AG09309 (cell line): ENCODE data around the gene ADGRD2.

Experiments used
- DNase-seq: peaks from one replicate; pipeline ENCODE4 v3.0.0-alpha.2; 2010; ENCODE audit warnings: low read depth
- H3K4me3 ChIP-seq: 2 replicates; pipeline ENCODE4 v1.5.1; 2011; ENCODE audit warnings: mild to moderate bottlenecking, low read depth, low read length, moderate library complexity; ENCODE audit not compliant: control insufficient read depth
- TF ChIP-seq, protein P1 (sequence below): IDR thresholded peaks from 2 replicates; pipeline ENCODE4 v1.5.1; 2011; ENCODE audit warnings: mild to moderate bottlenecking, low read depth, low read length, inconsistent platforms; ENCODE audit not compliant: insufficient read depth, control insufficient read depth; ENCODE audit errors: missing control alignments

Gene ADGRD2

DNA sequence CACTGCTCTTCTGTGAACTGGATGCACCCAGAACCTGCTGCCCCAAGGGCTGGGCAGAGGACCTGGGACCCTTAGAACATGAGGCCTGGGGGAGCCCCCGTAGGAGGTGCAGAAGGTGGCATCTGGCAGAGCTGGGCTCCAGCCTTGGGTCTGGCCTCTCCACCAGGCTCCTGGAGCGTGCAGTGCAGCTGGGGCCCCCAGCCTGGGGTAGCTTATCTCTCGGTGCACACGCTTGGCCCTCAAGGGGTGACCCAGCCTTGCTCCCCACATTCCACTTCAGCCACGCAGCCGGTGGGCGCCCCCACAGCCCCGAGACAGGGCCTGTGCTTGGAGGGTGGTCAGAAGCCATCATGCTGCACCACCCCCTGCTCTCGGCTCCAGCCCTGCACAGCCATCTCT, 62.6 kb downstream of the ADGRD2 start:
- TF ChIP-seq, protein P1, sequence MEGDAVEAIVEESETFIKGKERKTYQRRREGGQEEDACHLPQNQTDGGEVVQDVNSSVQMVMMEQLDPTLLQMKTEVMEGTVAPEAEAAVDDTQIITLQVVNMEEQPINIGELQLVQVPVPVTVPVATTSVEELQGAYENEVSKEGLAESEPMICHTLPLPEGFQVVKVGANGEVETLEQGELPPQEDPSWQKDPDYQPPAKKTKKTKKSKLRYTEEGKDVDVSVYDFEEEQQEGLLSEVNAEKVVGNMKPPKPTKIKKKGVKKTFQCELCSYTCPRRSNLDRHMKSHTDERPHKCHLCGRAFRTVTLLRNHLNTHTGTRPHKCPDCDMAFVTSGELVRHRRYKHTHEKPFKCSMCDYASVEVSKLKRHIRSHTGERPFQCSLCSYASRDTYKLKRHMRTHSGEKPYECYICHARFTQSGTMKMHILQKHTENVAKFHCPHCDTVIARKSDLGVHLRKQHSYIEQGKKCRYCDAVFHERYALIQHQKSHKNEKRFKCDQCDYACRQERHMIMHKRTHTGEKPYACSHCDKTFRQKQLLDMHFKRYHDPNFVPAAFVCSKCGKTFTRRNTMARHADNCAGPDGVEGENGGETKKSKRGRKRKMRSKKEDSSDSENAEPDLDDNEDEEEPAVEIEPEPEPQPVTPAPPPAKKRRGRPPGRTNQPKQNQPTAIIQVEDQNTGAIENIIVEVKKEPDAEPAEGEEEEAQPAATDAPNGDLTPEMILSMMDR: no peak
- no peak overlapping the region for H3K4me3 ChIP-seq
- no peak for DNase-seq

DNA sequence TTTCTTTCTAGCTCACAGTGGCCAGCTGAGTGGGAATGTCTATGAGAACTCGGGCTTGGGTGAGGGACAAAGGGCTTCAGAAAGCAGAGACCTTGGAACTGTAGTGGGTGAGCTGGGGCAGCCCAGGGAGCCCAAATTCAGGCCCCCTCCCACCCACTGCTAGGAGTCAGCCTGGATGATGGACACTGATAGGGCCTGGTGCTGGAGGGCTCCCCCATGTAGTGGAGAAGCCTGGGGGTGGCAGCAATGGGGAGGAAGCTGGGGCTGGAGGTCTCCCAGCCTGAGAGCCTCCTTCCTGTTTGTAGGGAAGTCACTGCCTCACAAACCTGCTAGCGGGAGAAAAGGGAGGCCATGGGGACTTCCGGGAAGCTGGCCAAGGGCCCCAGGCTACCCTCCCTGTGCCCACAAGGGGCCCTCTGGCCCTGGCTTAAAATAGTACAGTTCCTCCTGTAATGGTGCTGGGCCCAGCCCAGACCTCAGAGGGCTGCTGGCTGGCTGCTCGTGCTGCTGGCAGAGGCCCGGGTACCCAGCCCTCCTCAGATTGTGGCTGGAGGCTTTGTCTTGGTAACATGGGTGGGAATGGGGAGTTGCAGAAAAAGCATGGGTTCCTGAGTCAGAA, 63.2 kb downstream of the ADGRD2 start:
- H3K4me3 ChIP-seq: no peak overlapping the region
- no peak for DNase-seq
- TF ChIP-seq, protein P1: no peak

GRCh38 chr9:124514125-124514524, 63.9 kb downstream of the ADGRD2 start:
- DNase-seq: no peak
- TF ChIP-seq, protein P1: no peak
- no peak overlapping the region for H3K4me3 ChIP-seq

GRCh38 chr9:124514874-124515273, 64.6 kb downstream of the ADGRD2 start:
- DNase-seq: no peak
- no peak overlapping the region for H3K4me3 ChIP-seq
- TF ChIP-seq, protein P1: no peak

DNA sequence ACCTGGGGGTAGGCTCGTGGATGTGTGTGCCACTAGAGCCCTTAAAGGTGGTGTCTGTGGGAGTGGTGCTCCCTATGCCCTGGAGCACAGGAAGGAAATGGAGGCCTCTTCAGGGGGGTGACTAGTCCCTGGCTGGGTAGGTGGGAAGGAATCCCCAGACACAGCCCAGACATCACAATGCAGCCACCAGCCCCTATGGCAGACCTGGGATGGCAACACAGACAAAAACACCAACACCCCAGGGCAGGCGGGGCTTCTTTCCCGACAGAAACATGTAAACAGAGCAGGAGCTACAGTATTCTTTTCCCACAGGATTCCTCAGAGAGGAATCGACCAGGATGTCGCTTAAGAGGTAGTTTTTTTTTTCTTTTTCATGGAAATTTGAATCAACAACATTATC, 67.3 kb downstream of the ADGRD2 start:
- TF ChIP-seq, protein P1: no peak
- H3K4me3 ChIP-seq: no peak overlapping the region
- DNase-seq: no peak

DNA sequence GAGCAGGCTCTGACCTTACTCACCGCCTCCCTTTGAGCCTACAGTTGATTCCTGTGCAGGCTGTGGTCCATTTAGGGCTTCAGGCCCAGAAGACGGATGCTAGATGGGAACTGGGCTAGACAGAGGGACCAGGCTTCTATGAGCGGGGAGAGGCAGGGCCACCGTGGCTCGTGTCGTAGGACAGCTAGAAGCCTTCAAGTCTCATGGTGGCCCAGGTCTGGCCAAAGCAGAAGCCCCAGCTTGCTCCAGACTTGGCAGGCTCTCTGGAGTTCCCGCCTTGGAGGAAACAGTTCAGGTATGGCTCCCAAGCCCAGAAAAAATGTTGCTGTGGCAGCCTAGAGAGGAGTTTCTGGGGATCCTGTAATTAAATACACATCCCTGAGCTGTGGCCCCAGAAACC, 67.9 kb downstream of the ADGRD2 start:
- DNase-seq: no peak
- H3K4me3 ChIP-seq: no peak overlapping the region
- TF ChIP-seq, protein P1: no peak

GRCh38 chr9:124520206-124520596, 70.0 kb downstream of the ADGRD2 start:
- H3K4me3 ChIP-seq: no peak overlapping the region
- TF ChIP-seq, protein P1: no peak
- no peak for DNase-seq
